GM23248 (cell line): ENCODE data around the gene MPPED2. TPM values are rescaled to one million over a fixed set of nuclear protein-coding genes. Genes with fewer than 3 reads are reported as not detected.

ENCODE experiments used
- DNase-seq: peaks from one replicate; pipeline ENCODE4 v3.0.0-alpha.2; 2015
- H2AFZ ChIP-seq: fragments of 200-600 bp; sonication (generic); 2 replicates; pipeline ENCODE4 v1.6.1; 2016; ENCODE audit warnings: antibody characterized with exemption
- H3F3A ChIP-seq: fragments of 200-600 bp; sonication (generic); 2 replicates; pipeline ENCODE4 v1.6.1; 2016; ENCODE audit warnings: mild to moderate bottlenecking, antibody characterized with exemption, mixed run types; ENCODE audit not compliant: insufficient read depth
- H3K27ac ChIP-seq: fragments of 200-600 bp; sonication (generic); 2 replicates; pipeline ENCODE4 v1.5.1; 2016; ENCODE audit warnings: mild to moderate bottlenecking
- H3K27me3 ChIP-seq: fragments of 200-600 bp; sonication (generic); replicated peaks from 2 replicates; pipeline ENCODE4 v1.6.1; 2016; ENCODE audit warnings: mild to moderate bottlenecking; ENCODE audit not compliant: insufficient read depth
- H3K36me3 ChIP-seq: fragments of 200-600 bp; sonication (generic); 2 replicates; pipeline ENCODE4 v1.6.1; 2016; ENCODE audit warnings: low read depth, mild to moderate bottlenecking
- H3K4me1 ChIP-seq: fragments of 200-600 bp; sonication (generic); 2 replicates; pipeline ENCODE4 v1.6.1; 2016; ENCODE audit warnings: mild to moderate bottlenecking; ENCODE audit not compliant: insufficient read depth
- H3K4me2 ChIP-seq: fragments of 200-600 bp; sonication (generic); one replicate; pipeline ENCODE4 v1.6.1; 2016; ENCODE audit warnings: mild to moderate bottlenecking; ENCODE audit not compliant: unreplicated experiment
- H3K4me3 ChIP-seq: fragments of 200-600 bp; sonication (generic); 2 replicates; pipeline ENCODE4 v1.5.1; 2016; ENCODE audit warnings: mild to moderate bottlenecking
- H3K79me2 ChIP-seq: fragments of 200-600 bp; sonication (generic); 2 replicates; pipeline ENCODE4 v1.6.1; 2016; ENCODE audit warnings: mild to moderate bottlenecking; ENCODE audit not compliant: insufficient read depth
- H3K9ac ChIP-seq: fragments of 200-600 bp; sonication (generic); 2 replicates; pipeline ENCODE4 v1.6.1; 2016; ENCODE audit warnings: mild to moderate bottlenecking
- H3K9me2 ChIP-seq: fragments of 200-600 bp; sonication (generic); 2 replicates; pipeline ENCODE4 v1.6.1; 2016; ENCODE audit warnings: mixed run types, mild to moderate bottlenecking, moderate library complexity; ENCODE audit not compliant: insufficient read depth
- H3K9me3 ChIP-seq: fragments of 200-600 bp; sonication (generic); one replicate; pipeline ENCODE4 v1.6.1; 2017; ENCODE audit warnings: low read depth
- H4K20me1 ChIP-seq: fragments of 200-600 bp; sonication (generic); 2 replicates; pipeline ENCODE4 v1.6.0; 2016; ENCODE audit not compliant: insufficient read depth
- EZH2 ChIP-seq: fragments of 200-600 bp; sonication (generic); IDR thresholded peaks from 2 replicates; pipeline ENCODE4 v1.6.1; 2018; ENCODE audit warnings: antibody characterized with exemption, mild to moderate bottlenecking; ENCODE audit not compliant: insufficient read depth, poor library complexity, severe bottlenecking
- EZH2phosphoT487 ChIP-seq: fragments of 200-600 bp; sonication (generic); IDR thresholded peaks from 2 replicates; pipeline ENCODE4 v1.6.1; 2018; ENCODE audit warnings: antibody characterized with exemption, moderate library complexity, mild to moderate bottlenecking, low read depth; ENCODE audit not compliant: insufficient read depth
- WGBS, 2 experiments: methylation state at CpG; one replicate each; pipeline ENCODE4 v1.1.6; 2015 to 2017; ENCODE audit warnings: low lambda C conversion rate in 2 of 2, low coverage in 1 of 2; ENCODE audit errors: missing lambda C conversion rate in 2 of 2; 5-methylcytosine and 5-hydroxymethylcytosine counted together
- in situ Hi-C: fragments of 300-500 bp; cut with MboI; formaldehyde crosslinking; loops from 2 replicates; pipeline ENCODE4 v1.15.0; 2020
- polyA plus RNA-seq: library from polyadenylated mRNA; unstranded; fragments of >200 nt; fragmentation: Nextera tagmentation; extraction: Ambion mirVana; gene quantifications from 2 replicates; pipeline ENCODE4 v1.2.1, GENCODE V29; 2016
- total RNA-seq: library from RNA; depleted of rRNA; stranded (reverse); fragments of >200 nt; shearing (Covaris generic); gene quantifications from 2 replicates; pipeline ENCODE4 v1.2.3, GENCODE V29; 2014

The MPPED2 gene
- total and polyA plus RNA-seq, 2 experiments from 2014 or later: not detected

- Histone ChIP-seq H3F3A (no peaks in the 10 kb centered on the region), H3K9ac (no peak overlapping the region), H3K27ac (no peak overlapping the region), H3K9me3 (no peaks in the 10 kb centered on the region), H3K27me3 (no peaks in the 10 kb centered on the region), H4K20me1 (no peaks in the 10 kb centered on the region), H3K9me2 (no peaks in the 10 kb centered on the region), H2AFZ (no peak overlapping the region), H3K79me2 (no peaks in the 10 kb centered on the region), H3K36me3 (no peaks in the 10 kb centered on the region), H3K4me1 (no peaks in the 10 kb centered on the region), H3K4me3 (no peak overlapping the region), H3K4me2 (no peak overlapping the region)
- in situ Hi-C loops: no loop called here
- TF ChIP-seq EZH2 (no peak), EZH2phosphoT487 (no peak)
- no peak for DNase-seq
- 13 to 20% methylated on average over 3 of the region's 3 CpGs for WGBS, 2 experiments
Observed at GRCh38 chr11:30508594-30508993, 77.6 kb downstream of the MPPED2 start.

- H3K9ac ChIP-seq: no peak overlapping the region
- DNase-seq: no peak
- H3K36me3 ChIP-seq: no peaks in the 10 kb centered on the region
- H3F3A ChIP-seq: no peaks in the 10 kb centered on the region
- 15 to 22% methylated on average over 3 of the region's 3 CpGs for WGBS, 2 experiments
- H3K9me3 ChIP-seq: no peaks in the 10 kb centered on the region
- H4K20me1 ChIP-seq: no peaks in the 10 kb centered on the region
- H3K4me2 ChIP-seq: no peak overlapping the region
- no peak overlapping the region for H3K27ac ChIP-seq
- in situ Hi-C loops: no loop called here
- TF ChIP-seq EZH2 (no peak), EZH2phosphoT487 (no peak)
- H3K79me2 ChIP-seq: no peaks in the 10 kb centered on the region
- no peaks in the 10 kb centered on the region for H3K27me3 ChIP-seq
- no peak overlapping the region for H3K4me3 ChIP-seq
- H3K4me1 ChIP-seq: no peaks in the 10 kb centered on the region
- H3K9me2 ChIP-seq: no peaks in the 10 kb centered on the region
- no peak overlapping the region for H2AFZ ChIP-seq
Observed at GRCh38 chr11:30505603-30506002, 80.5 kb downstream of the MPPED2 start.

GRCh38 chr11:30504468-30504867 is 81.7 kb downstream of the MPPED2 start:
- no peak overlapping the region for H3K9ac ChIP-seq
- H3K36me3 ChIP-seq: no peaks in the 10 kb centered on the region
- DNase-seq: no peak
- no peaks in the 10 kb centered on the region for H3K4me1 ChIP-seq
- WGBS, 2 experiments: 13 to 22% methylated on average over 2 of the region's 2 CpGs
- no peaks in the 10 kb centered on the region for H4K20me1 ChIP-seq
- no peak for TF ChIP-seq EZH2
- TF ChIP-seq EZH2phosphoT487: no peak
- no peak overlapping the region for H3K4me2 ChIP-seq
- no peak overlapping the region for H3K4me3 ChIP-seq
- H3K27me3 ChIP-seq: no peaks in the 10 kb centered on the region
- H2AFZ ChIP-seq: no peak overlapping the region
- H3K79me2 ChIP-seq: no peaks in the 10 kb centered on the region
- H3K9me3 ChIP-seq: no peaks in the 10 kb centered on the region
- no peaks in the 10 kb centered on the region for H3K9me2 ChIP-seq
- no peaks in the 10 kb centered on the region for H3F3A ChIP-seq
- in situ Hi-C loops: no loop called here
- H3K27ac ChIP-seq: no peak overlapping the region

- Histone ChIP-seq H3K9ac (no peak overlapping the region), H3K36me3 (no peaks in the 10 kb centered on the region), H3K9me3 (no peaks in the 10 kb centered on the region), H3K4me3 (no peak overlapping the region), H4K20me1 (no peaks in the 10 kb centered on the region), H3K4me2 (no peak overlapping the region), H3K4me1 (no peaks in the 10 kb centered on the region), H3K79me2 (no peaks in the 10 kb centered on the region), H3K27me3 (no peaks in the 10 kb centered on the region), H3K27ac (no peak overlapping the region), H3F3A (no peaks in the 10 kb centered on the region), H2AFZ (no peak overlapping the region), H3K9me2 (no peaks in the 10 kb centered on the region)
- no peak for DNase-seq
- in situ Hi-C loops: no loop called here
- 49 to 51% methylated on average over 6 of the region's 6 CpGs for WGBS, 2 experiments
- TF ChIP-seq EZH2 (no peak), EZH2phosphoT487 (no peak)
Observed at GRCh38 chr11:30503156-30503555, 83.0 kb downstream of the MPPED2 start.

GRCh38 chr11:30502305-30502704 is 83.8 kb downstream of the MPPED2 start:
- H3F3A ChIP-seq: no peaks in the 10 kb centered on the region
- H2AFZ ChIP-seq: no peak overlapping the region
- no peaks in the 10 kb centered on the region for H3K4me1 ChIP-seq
- no peak overlapping the region for H3K27ac ChIP-seq
- H4K20me1 ChIP-seq: no peaks in the 10 kb centered on the region
- no peak overlapping the region for H3K4me2 ChIP-seq
- TF ChIP-seq EZH2phosphoT487 (no peak), EZH2 (no peak)
- no peaks in the 10 kb centered on the region for H3K79me2 ChIP-seq
- in situ Hi-C loops: no loop called here
- H3K9me2 ChIP-seq: no peaks in the 10 kb centered on the region
- DNase-seq: no peak
- 9 to 17% methylated on average over 2 of the region's 2 CpGs for WGBS, 2 experiments
- H3K9me3 ChIP-seq: no peaks in the 10 kb centered on the region
- H3K4me3 ChIP-seq: no peak overlapping the region
- H3K36me3 ChIP-seq: no peaks in the 10 kb centered on the region
- H3K9ac ChIP-seq: no peak overlapping the region
- H3K27me3 ChIP-seq: no peaks in the 10 kb centered on the region
